GM13976 (cell line): Measurements from ENCODE around the gene TMEM86B.

Source experiments
- DNase-seq: peaks from one replicate; pipeline ENCODE4 v3.0.0; 2012; ENCODE audit warnings: low spot score
- in situ Hi-C: fragments of 300-500 bp; cut with MboI; formaldehyde crosslinking; loops from one replicate; pipeline ENCODE4 v1.12.0; 2022; ENCODE audit warnings: low sequenced_read_pairs, mixed read lengths, inconsistent platforms; ENCODE audit not compliant: unreplicated experiment
- TF ChIP-seq, protein P1 (sequence below): IDR thresholded peaks from 2 replicates; pipeline ENCODE4 v1.5.1; 2012; ENCODE audit warnings: borderline replicate concordance, mild to moderate bottlenecking; ENCODE audit not compliant: insufficient read depth; ENCODE audit errors: extremely low read depth, missing control alignments, control extremely low read depth

Gene TMEM86B

DNA sequence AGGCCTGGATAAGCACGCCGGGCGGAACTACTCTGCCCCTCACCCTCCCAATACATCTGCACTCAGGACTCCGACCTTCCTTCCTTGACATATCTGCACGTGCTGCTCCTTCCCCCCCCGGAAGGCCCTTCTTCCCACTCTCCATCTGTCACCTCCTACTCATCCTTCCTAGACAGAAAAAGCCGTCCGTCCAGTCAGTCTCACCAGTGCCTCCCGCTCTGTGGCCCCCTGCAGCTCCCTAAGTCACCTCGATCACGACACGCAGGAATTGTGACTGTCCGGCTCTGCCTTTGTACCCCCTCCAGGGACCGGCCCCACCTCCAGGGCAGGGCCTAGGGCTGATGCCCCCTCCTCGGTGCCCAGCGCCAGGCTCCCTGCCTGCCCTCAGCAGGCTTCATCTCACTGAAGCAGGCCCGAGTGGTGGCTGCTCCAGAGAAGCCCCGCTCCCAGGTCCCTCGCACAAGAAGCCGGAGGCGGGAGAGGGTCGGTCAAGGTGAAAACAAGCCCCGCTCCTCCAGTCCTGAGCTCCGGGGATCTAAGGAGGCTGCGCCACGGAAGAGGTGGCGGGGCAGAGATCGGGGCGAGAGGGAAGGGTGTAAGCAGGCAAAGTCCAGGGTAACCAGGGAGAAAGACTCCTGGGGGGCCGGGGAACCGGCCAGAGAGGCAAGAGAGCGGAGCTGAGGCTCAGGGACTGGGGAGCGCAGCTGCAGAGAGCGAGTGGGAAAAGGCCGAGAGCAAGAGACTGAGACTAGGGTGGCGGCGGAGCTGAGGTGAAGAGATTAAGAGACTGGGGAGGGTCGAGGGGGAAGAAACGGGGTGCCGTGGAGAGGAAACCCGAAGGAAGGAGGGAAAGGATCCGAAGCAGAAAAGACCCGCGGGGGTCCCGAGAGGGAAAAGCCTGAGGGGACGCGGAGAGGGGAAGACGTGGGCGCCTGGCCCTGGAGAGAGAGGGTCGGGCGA lies 29.2 kb upstream of the TMEM86B start:
- DNase-seq: no peak
- TF ChIP-seq, protein P1, sequence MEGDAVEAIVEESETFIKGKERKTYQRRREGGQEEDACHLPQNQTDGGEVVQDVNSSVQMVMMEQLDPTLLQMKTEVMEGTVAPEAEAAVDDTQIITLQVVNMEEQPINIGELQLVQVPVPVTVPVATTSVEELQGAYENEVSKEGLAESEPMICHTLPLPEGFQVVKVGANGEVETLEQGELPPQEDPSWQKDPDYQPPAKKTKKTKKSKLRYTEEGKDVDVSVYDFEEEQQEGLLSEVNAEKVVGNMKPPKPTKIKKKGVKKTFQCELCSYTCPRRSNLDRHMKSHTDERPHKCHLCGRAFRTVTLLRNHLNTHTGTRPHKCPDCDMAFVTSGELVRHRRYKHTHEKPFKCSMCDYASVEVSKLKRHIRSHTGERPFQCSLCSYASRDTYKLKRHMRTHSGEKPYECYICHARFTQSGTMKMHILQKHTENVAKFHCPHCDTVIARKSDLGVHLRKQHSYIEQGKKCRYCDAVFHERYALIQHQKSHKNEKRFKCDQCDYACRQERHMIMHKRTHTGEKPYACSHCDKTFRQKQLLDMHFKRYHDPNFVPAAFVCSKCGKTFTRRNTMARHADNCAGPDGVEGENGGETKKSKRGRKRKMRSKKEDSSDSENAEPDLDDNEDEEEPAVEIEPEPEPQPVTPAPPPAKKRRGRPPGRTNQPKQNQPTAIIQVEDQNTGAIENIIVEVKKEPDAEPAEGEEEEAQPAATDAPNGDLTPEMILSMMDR: no peak
- in situ Hi-C loops: no loop called here

DNA sequence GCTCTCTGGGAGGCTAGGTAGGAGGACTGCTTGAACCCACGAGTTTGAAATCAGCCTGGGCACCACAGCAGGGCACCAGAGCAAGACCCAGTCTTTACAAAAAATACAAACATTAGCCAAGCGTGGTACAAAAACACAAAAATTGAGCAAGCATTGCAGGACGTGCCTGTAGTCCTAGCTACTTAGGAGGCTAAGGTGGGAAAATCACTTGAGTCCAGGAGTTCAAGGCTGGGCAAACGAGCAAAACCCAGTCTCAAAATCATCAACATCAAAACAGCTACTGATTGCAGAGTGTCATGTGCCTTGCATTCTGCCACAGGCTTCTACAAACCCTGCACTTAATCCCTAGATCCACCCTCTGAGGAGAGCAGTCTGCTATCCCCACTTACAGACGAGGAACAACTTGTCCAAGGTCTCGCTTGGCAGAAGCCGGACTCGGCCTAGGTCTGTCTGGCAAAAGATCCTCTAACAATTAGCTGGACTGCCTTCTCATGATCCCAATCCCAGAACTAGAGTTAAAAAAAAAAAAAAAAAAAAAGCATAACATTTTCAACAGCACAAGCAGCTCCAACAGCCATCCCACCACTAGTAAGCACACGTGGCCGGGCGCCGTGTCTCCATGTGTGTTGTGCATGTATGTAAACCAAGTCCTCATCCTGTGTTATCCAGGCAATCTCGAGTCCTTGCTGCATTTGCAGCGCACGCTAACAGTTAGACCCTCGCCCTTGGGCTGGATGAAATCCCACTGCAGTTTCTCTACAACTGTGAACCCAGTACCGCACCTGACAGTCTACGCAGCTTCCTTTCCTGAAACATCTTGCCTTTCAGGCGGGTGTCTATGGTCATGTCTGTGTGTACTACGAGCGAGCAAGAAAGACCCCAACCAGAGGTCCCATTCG lies 28.2 kb upstream of the TMEM86B start:
- in situ Hi-C loops: no loop called here
- DNase-seq: no peak
- TF ChIP-seq, protein P1: no peak

DNA sequence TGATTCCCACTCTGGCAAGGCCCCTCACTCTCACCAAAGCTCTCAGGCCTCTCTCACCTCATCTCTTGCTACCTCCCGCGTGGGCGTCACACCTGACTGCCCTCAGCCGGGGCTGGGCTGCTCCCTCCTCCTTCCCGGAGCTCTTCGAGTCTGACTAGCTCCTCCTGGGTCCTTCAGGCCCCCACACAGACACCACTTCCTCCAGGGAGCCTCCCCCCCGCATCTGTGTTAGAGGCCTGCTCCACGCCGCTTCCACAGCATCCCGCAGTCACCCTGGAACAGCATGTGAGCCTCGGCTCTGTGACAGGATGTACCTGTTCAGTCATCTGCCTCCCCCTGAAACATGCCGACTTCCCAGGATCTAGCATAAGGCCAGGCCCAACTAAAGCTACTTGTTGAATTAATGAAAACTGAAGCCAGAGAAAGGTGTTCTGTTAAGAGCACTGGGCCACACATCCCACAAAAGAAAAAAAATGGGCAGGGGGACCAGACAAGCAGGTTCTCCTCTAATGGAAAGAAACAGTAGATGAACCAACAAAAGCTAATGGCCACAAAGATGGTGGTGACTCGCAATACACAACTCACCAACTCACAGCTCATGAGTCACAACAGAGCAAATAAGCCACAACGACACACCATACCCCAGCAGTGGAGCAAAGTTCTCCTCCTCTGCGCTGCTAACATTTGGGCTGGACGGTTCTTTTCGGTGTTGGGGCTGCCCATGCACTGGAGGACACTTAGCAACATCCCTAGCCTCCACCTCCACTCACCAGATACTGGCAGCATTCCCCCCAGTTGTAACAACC lies 27.3 kb upstream of the TMEM86B start:
- DNase-seq: peak; percentile 65
- TF ChIP-seq, protein P1: no peak
- in situ Hi-C loops: no loop called here

DNA sequence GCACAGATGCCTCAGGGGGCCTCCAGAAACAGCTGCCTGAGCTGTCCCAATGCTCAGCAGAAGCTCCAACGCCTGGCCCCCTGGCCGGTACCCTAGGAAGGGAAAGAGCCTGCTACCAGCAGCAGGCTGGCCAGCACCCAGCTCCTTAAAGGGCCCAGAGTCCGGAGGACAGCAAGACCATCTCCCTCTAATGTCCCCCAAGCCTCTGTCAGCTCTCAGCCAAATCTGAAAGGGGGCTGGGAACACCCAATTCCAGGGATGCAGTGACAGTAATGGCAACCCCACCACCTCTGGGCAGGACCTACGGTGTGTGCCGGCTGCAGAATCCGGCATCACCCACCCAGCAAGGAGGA lies 26.0 kb upstream of the TMEM86B start:
- TF ChIP-seq, protein P1: no peak
- no peak for DNase-seq
- in situ Hi-C loops: no loop called here

DNA sequence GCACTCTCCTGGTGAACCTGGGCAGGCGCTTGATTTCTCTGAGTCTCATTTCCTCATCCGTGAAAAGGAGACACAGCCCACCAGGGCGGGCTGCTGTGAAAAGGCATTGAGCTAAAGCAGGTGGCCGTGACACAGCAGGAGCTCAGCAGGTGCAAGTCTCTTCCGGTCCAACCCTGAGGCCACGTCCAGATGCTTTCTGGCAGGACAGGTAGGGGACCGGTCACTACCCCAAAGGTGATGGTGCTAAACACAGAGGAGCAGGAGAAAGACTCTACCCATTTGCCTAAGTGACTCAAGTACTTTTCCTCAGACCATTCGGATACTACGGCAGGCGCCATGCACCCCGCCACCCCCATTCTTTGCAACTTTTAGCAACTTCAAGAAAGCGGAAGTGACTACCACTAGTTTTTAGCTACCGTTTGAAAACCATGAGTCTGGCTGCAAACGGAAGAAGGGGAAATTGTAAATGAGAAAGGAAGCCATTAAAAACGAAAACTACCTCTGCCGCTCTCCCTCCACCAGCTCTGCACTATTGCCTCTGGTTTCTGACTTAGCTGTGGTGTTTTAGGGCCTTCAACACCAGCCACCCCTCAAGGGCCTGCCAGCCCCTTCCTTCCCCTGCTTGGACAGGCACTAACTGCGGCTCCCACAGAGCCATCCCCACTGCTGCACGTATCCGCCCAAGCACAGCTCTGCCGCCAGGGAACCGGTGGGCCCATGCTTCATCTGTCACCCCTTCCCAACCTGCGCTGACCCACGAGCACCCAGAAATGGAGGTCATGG lies 25.5 kb upstream of the TMEM86B start:
- TF ChIP-seq, protein P1: no peak
- DNase-seq: peak; percentile 84
- in situ Hi-C loops: no loop called here
